Measurements from ENCODE around the gene HGS. TPM values are rescaled to one million over a fixed set of nuclear protein-coding genes. Genes with fewer than 3 reads are reported as not detected.
A peak's percentile ranks its signal among the peaks of the same experiment; 100 is the strongest.

HGS gene
- polyA plus RNA-seq, 1 donor, result 48.1 TPM

DNA sequence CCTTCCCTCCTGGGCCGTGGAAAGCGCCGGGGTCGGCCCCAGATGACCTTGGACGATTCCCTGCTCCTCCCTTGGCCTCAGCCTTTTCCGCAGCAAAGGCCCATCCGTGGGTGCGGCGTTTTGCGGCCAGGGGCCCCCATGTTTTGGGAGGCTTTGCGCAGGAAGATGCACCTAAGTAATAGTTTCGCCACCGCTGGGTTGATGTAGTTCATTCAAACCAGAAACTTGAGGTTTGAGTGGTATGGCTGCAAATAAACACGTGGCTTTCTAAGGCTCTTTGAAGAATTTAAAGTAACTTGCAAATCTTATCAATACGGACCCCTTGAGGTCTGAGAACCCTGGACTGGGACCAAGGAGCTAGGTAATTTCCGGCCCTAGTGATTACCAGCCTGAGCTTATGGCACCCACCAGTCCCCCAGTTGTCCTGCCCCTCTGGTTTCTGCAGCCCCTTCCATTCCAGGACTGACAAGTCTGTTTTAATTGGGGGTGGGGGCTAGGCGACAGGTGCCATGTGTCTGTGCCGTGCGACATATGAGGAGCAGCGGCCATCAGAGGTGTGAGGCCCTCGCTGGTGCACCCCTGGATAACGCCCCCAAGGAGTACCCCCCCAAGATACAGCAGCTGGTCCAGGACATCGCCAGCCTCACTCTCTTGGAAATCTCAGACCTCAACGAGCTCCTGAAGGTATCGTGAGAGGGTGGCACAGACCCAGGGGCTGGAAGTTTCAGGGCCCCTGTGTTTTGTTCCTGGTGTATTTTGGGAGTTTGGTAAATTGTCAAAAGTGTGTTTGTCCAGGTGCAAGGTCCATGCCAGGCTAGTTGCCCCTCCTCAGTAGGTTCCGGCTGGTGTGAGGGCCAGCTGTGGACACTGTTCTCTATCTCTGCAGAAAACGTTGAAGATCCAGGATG is 20.2 kb downstream of the HGS start:
- no peak for DNase-seq (ENCODE audit: low read depth)

DNA sequence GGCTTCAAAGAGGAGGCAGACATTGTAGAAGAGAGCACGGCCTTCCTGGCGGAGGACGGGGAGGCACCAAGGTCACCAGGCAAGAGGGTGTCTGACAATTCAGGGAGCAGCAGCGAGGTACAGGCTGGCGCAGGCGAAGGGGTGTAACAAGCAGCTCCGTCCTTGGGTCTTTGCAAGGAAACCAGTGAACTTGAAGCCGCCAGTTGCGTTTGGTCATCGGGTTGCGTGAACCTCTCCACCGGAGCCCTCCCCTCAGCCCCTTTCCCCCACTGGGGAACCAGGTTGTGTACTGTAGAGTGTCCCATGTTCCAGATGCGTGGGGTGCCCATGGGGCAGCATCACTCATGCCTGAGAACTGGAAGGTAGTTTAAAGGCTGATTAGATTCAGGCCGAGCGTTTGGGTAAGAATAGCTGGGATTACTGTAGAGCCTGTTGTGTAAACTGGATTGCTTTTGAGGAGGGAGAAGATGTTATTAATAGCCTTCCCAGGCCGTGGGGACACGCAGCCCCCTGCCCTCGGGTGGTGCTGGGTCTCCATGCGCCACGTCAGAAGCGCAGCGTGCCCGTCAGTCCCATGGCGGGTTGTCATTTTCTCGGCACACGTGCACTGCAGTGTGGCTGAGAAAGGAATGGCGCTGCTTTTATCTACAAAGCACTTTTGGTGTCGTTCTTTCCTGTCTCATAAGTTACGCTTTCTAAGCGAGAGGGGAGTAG is 21.9 kb downstream of the HGS start:
- no peak for DNase-seq (ENCODE audit: low read depth)

DNA sequence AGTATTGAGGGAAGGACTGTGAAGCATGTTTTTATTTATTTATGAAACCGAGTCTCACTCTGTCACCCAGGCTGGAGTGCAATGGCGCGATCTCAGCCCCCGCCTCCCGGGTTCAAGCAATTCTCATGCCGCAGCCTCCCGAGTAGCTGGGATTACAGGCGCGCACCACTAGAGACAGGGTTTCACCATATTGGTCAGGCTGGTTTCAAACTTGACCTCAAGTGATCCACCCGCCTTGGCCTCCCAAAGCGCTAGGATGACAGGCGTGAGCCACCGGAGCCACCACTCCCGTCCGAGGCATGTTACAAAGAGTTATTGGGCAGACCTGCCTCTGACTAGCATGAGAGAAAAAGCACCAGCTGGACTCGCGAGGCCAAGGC is 22.4 kb downstream of the HGS start:
- DNase-seq (ENCODE audit: low read depth), result no peak

DNA sequence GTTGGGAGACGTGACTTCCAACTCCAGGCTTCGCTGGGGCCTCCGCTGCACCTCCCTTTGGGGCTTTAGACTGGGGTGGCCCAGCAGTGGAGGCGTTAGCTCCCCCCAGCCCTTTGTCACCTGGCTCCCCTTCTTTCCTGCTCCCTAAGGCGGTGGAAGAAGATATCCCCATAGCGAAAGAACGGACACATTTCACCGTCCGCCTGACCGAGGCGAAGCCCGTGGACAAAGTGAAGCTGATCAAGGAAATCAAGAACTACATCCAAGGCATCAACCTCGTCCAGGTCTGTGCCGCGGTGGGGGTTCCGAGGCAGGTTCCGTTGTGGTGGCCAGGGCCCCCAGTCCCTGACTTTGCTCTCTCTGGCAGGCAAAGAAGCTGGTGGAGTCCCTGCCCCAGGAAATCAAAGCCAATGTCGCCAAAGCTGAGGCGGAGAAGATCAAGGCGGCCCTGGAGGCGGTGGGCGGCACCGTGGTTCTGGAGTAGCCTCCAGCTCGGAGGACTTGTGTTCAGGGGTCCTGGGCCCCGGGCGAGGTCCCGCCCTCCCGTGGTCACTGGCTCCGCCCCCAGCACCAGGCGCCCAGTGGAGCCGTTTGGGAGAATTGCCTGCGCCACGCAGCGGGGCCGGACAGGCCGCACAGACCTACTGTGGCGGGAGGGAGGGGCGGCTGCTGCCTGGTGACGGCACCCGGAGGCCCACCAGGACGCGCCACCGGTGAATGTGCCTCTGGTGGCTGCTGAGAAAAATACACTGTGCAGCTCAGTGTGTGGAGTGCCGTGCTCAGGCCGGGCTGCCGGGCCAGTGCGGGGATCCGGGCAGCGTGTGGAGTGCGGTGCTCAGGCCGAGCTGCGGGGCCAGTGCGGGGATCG is 23.2 kb downstream of the HGS start:
- DNase-seq (ENCODE audit: low read depth), result no peak

DNA sequence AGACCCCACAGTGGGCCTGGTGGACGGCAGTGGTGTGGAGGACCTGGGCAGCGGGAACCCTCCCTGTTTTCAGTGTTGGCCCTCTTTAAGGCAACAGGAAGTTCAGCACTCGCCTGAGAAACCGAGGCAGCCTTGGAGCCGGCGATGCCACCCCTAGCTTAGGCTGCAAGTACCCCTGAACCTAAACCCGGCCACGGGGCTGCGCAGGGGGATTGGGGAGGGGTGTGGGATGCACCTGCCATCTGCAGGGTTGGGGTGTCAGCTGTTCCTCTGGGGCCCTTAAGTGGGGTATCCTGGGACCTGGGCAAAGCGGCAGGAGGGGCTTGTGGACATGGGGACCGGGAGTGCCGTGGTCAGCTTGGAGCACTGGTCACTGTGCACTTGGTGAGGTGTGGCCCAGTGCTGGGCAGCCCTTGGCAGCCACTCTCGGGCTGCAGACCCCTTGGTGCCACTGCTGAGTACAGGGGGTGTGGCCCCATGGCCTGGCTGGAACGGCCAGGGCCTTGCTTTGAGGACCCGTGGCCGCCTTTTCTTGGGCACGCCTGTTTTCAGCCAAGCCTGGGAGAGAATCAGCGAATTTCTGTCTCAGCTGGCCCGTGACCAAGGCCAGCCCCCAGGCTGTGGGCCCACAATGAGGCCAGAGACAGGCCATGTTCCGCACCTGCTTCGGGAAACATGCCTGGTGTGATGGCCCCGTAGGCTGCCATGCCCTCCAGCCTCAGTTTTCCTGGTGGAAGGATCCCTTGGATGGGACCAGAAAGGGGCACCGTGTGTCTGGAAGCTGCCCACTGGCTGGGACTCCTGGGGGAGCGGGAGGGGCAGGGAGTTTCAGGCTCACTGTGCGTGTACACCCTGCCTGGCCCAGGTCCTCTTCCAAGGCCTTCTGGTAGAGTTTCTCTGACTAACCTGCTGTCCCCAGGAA is 24.2 kb downstream of the HGS start:
- DNase-seq (ENCODE audit: low read depth), result no peak

DNA sequence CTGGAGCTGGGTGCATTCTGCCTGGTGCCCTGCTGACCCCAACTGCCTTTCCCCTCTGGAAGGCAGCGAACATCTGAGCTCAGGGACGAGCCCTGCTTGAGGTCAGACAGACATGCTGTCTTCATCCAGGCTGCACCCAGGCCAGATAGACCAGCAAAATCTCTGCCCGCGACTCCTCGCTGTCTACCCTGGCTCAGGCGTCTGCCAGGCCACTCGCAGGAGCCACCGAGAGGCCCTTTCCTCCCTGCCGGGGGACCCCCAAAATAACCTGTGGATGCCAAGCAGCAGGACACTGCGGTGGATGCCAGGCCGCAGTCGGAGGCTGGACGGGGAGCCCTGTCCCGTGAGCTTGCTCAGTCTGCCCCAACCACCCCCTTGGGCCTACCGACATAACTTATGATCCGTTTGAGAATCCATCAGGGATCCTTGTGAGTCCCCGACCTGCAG is 25.0 kb downstream of the HGS start:
- DNase-seq (ENCODE audit: low read depth), result no peak

DNA sequence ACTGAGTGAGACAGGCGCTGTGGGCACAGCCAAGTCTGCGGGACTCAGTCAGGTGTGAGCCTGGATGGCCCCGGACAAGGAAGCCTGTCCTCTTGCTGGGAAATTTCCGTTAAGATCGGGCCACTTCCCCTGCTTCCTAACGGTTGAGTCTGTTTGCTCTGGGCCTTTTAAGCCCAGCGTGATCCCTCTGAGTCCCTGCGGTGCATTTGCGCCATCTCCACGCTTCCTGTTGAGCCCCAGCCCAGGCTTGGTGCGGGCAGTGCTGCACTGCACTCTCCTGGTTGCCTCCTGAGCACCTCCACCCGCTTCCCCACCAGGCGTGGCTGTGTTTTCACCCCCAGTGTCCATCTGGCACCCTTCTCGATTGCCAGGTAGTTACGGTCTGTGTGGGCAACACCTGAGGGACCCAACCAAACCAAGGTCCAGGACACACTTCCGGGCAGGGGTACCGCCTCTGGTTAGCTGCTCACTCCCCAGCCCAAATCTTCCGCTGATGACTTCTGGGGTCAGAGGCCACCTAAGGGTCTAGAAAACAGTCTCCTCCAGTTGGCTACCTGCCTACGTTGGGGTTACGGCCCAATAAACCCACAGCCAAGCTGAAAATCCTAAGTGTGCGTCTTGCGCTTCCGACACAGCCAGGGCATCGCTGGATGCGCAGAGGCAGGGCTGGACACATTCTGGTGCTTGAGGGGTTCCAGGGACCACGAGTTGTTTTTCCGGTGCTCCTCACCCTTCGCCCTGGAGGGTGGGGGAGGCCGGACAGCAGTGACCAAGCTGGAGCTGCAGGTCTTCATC is 26.9 kb downstream of the HGS start:
- no peak for DNase-seq (ENCODE audit: low read depth)

DNA sequence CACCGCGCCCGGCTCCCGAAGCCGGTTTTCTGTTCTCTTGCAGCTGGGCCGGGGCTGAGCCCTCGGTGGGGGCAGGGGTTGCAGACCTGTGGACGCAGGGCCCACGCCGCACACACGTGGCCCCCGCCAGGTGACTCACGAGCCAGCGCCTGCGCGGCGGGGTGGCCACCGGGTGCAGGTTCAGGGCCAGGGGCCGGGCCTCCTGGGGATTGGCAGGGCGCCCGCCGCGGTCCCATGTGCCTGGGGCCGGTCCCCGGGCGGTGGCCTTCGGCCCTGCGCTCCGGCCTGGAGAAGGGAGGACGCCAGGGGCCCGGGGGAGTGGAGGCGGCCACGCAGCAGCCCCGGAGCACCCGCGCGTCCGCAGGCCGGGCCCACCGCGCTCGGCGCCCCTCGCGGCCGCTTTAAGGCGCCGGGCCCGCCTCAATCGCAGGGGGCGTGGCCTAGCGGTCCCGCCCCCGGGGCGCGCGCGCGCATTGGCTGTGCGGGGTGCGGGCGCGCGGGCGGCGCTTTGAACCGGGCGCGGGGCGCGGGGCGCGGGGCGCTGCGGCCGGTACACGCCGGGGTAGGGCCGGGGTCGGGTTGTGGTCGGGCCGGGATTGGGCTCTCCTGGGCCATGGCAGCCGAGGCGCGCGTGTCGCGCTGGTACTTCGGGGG is 28.1 kb downstream of the HGS start, which contains the start of gene SLC25A10:
SLC25A10 (plus strand) TSS at position 471 of the 654 bp plus-strand sequence; CDS start at position 614, 143 bp downstream.
- DNase-seq (ENCODE audit: low read depth), result peak; percentile 34

DNA sequence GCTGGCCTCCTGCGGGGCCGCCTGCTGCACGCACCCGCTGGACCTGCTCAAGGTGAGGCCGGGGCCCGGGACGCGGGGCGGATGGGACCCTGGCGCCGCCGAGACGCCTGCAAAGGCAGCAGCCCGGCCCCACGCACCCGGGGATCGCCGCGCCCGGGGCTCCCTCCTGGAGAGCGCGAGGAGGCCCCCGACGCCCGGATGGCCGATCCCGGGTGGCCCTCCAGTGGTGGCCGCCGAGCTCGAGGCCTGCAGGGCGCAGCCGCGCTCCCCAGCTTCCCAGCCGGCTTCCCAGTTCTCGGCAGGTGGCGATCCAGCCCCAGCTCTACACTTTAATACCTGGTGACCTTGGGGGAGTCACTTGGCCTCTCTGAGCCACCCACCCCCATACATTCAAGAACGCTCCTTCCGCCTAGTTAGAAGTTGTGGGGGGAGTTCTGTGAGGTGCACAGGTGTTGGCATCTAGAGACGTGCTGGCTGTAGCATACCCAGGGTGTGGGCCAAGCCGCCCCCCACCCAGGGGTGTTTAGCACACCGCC is 28.7 kb downstream of the HGS start:
- no peak for DNase-seq (ENCODE audit: low read depth)

DNA sequence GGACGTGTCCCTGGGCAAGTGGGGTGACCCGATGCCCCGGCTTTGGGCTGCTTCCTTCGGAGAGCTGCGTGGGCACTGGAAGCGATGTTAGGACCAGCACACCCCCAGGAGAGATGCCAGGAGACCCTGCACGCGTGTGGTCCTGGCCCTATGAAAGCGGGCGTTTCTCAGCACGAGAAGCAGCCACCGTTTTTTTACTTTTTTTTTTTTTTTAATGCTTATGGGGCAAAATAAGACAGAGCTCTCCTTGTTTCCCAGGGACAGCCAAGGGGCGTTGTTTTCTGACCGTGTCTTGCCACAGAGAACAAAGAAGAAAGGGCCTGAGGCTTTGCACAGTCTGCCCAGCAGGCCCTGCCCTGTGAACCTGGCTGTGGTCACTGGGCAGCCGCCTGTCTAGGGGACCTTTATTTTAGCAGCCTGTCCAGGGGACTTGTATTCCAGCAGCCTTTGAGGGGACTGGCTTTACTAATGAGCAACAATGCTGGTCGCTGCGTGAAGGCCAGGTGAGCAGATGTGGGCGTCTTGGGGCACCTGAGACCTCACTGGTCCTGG is 29.3 kb downstream of the HGS start:
- no peak for DNase-seq (ENCODE audit: low read depth)

DNA sequence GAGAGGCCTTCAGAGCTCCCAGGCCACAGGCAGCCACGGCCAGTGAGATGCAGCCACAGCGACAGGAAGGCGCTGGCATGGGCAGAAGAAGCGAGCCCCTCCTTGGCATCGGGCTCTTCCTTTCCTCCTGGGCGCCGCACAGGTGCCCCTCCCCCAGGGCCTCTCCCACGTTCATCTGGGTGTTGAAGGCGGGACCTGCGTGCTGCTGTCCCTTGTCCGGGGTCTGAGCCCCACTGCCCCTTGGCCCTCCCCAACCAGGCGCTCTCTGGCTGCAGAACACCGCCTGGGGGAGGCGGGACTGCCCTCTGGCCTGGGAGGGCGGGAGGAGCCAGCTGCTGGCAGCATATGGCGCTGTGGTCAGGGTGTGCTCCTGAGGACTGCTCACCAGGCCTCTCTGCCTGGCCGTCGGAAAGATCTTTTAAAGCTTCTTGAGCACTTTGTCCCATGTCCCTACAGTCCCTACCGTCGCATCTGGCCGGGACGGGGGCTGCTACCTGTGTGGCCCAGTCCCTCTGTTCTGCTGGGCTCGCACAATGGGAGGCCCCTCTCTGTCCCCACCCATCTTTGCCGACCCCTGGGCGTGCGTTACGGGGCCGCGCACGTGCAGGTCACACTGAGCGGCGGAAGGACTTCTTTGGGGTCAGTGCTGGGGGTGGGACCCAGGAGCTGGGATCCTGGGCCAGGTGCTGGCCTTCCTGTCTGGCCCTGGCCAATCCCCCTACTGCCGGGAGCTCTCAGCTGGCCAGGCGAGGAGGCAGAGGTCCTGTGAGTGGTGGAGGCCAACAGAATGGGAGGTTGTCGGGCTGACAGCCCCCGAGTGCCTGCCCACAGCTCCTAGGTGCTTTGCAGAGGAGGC is 30.0 kb downstream of the HGS start:
- DNase-seq (ENCODE audit: low read depth), result no peak

DNA sequence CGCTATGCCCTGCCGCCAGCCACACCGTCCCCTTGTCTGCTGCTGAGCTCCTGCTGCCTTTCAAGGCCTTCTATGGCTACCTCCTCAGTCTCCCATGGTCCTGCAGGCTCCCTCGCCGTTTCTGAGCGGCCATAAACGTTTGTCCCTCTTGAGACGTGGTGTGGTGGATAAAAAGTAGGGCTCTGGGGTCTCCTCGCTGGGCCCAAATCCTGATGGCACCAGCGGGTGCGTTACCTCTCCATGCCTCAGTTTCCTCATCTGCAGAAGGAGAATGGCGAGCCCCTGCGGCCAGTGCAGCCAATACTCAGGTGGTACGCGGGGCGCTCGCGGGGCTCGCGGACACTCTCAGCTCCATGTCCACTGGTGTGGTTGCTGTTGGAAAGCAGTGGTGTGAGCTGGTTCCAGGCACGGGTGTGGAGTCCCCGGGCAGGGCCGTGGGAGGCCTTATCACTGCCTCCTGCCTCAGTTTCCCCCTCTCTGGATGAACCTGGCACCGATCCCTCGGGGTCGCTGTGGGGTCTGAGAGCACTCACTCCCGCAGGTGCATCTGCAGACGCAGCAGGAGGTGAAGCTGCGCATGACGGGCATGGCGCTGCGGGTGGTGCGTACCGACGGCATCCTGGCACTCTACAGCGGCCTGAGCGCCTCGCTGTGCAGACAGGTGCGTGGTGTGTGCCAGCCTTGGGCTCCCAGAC is 30.7 kb downstream of the HGS start:
- no peak for DNase-seq (ENCODE audit: low read depth)

DNA sequence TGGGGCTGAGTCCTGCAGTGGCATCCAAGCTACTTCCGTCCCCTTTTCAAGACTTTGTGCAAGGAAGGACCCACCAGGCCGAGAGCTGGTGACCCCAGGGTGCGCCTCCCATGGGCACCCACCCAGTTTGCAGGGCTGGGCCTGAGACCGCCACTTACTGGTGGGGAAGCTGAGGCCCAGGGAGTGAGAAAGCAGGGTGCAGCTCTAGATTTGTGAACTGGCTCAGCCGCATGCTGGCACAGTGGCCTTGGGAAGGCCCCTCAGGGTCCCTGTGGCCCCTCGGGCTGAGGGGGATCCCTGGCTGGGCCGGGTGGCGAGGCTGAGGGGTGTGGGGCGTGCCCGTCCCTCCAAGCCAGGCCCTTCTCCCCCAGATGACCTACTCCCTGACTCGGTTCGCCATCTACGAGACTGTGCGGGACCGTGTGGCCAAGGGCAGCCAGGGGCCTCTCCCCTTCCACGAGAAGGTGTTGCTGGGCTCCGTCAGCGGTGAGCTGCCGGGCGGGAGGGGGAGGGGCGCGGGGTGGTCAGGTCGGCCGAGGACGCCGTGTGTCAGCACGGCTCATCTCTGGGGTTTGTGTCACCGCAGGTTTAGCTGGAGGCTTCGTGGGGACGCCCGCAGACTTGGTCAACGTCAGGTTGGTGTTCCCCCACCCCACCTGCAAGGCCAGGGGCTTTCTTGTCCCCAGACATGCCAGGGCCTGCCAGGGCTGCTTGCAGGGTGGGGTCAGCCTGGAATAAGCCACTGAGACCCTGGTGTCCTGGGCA is 31.5 kb downstream of the HGS start:
- DNase-seq (ENCODE audit: low read depth), result no peak

DNA sequence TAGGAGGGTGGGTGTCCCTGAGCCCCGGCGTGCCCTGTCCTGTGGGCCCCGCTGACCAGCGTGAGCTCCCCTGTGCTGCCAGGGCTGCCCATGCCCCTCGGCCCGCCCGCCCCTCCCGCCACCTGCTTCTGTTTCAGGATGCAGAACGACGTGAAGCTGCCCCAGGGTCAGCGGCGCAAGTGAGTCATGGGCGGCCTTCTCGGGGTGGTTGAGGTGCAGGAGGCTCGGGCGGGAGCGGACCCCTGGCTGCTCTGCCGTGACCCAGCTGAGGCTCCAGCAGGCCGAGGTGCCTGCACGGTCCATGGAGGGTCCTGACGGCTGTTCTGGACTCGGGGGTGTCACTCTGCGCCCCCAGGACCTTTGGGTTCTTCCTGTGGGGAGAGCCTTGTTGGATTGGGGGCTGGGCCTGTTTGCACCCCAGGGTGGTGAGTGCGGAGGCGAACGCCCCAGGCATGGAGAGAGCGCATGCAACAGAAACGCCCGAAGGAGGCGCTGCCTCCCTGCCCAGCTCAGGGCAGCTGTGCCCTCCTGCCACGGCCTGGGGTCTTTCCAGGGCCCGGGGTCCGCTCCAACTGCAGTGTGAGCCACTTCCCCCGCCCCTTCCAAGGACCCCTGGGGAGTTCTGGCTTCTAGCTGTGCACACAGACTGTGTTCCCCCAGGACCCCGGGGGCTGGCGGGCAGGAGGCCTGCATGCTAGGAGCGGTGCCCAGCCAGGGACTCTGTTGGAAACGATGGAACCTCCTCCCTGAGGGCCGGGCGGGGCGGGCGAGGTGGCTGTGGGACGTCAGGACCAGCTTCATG is 32.3 kb downstream of the HGS start:
- DNase-seq (ENCODE audit: low read depth), result no peak

DNA sequence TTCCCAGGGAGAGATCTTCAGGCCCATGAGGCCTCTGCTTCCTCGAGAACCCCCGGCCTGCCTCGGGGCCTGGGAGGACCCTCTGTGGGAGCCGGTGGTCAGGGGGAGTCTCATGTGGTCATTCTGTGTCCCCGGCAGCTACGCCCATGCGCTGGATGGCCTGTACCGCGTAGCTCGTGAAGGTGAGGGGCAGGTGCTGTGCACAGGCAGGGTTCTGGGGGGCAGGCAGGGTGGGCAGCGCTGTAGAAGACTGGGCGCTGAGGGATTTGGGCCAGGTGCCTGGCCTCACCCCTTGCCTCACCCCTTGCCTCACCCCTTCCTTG is 32.8 kb downstream of the HGS start:
- DNase-seq (ENCODE audit: low read depth), result no peak
